Measurements from ENCODE around the gene CD55.

DNA sequence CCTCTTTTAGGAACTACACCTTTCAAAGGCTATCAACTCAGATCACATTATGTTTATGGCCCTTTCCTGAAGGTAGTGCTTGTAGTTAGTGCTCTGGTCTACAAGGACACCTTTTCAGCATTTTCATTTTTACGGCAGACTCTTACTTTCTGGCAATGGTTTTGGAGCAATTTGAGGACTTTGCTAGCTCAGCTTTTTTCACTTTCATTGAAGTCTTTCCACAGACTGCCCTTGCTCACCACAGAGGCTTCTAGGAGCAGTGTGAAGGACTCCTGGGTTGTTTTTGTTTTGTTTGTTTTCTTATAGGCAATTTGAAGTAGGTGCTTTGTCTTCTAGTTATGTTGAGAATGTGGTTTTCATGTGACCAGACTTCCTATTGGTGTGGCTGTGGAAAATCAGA is 43.1 kb downstream of the CD55 start:
- TF ChIP-seq, protein P1, sequence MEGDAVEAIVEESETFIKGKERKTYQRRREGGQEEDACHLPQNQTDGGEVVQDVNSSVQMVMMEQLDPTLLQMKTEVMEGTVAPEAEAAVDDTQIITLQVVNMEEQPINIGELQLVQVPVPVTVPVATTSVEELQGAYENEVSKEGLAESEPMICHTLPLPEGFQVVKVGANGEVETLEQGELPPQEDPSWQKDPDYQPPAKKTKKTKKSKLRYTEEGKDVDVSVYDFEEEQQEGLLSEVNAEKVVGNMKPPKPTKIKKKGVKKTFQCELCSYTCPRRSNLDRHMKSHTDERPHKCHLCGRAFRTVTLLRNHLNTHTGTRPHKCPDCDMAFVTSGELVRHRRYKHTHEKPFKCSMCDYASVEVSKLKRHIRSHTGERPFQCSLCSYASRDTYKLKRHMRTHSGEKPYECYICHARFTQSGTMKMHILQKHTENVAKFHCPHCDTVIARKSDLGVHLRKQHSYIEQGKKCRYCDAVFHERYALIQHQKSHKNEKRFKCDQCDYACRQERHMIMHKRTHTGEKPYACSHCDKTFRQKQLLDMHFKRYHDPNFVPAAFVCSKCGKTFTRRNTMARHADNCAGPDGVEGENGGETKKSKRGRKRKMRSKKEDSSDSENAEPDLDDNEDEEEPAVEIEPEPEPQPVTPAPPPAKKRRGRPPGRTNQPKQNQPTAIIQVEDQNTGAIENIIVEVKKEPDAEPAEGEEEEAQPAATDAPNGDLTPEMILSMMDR (IDR thresholded peaks at IDR 0.05): no peak
- no peak for TF ChIP-seq POLR2A (IDR thresholded peaks at IDR 0.05)

Measured in prostate gland (tissue), 2 donors.